Bronchial epithelial cell (primary cell): Measurements from ENCODE around the gene PSMC4. TPM values are rescaled to one million over a fixed set of nuclear protein-coding genes. Genes with fewer than 3 reads are reported as not detected.

Source experiments
- DNase-seq: peaks from one replicate; pipeline ENCODE4 v3.0.0-alpha.2; 2010; ENCODE audit warnings: low read depth
- FAIRE-seq: peaks from 2 replicates; lab custom pipeline; 2011; peaks lifted over from hg19 to GRCh38; lab: Jason Lieb, UNC
- H3K27me3 ChIP-seq: 2 replicates; pipeline ENCODE4 v1.5.1; 2011; ENCODE audit warnings: low read length; ENCODE audit not compliant: control insufficient read depth, insufficient read depth
- H3K36me3 ChIP-seq: 2 replicates; pipeline ENCODE4 v1.5.1; 2011; ENCODE audit warnings: low read length; ENCODE audit not compliant: control insufficient read depth, insufficient read depth
- H3K4me3 ChIP-seq: 2 replicates; pipeline ENCODE4 v1.5.1; 2011; ENCODE audit warnings: mild to moderate bottlenecking, low read depth, low read length, control low read depth
- CTCF ChIP-seq: IDR thresholded peaks from 2 replicates; pipeline ENCODE4 v1.5.1; 2011; ENCODE audit warnings: mild to moderate bottlenecking, moderate library complexity, low read length, control low read depth, inconsistent platforms; ENCODE audit not compliant: insufficient read depth, severe bottlenecking
- total RNA-seq: library from RNA; depleted of rRNA; stranded (reverse); fragments of >200 nt; gene quantifications from 2 replicates; pipeline ENCODE4 v1.2.1, GENCODE V29; 2014

Gene PSMC4
- total RNA-seq, 1 donor from 2014 or later = 99.3 TPM

- DNase-seq (no peak), FAIRE-seq (no peak)
- Histone ChIP-seq H3K36me3 (peaks cover 8% of the 10 kb centered on the region), H3K4me3 (no peak overlapping the region), H3K27me3 (no peaks in the 10 kb centered on the region)
- TF ChIP-seq CTCF = no peak
Observed at GRCh38 chr19:39983695-39984300, 12.8 kb downstream of the PSMC4 start.

- H3K36me3 ChIP-seq = peaks cover 2% of the 10 kb centered on the region
- TF ChIP-seq CTCF = no peak
- FAIRE-seq (no peak), DNase-seq (no peak)
- H3K27me3 ChIP-seq = no peaks in the 10 kb centered on the region
- no peak overlapping the region for H3K4me3 ChIP-seq
Observed at GRCh38 chr19:39986643-39987042, 15.7 kb downstream of the PSMC4 start.

- TF ChIP-seq CTCF = no peak
- FAIRE-seq (no peak), DNase-seq (no peak)
- no peak overlapping the region for H3K4me3 ChIP-seq
- H3K27me3 ChIP-seq = no peaks in the 10 kb centered on the region
- no peaks in the 10 kb centered on the region for H3K36me3 ChIP-seq
Observed at GRCh38 chr19:39987167-39987566, 16.2 kb downstream of the PSMC4 start.

GRCh38 chr19:39987596-39987995 is 16.6 kb downstream of the PSMC4 start:
- Histone ChIP-seq H3K4me3 (no peak overlapping the region), H3K27me3 (no peaks in the 10 kb centered on the region), H3K36me3 (no peaks in the 10 kb centered on the region)
- DNase-seq = no peak
- no peak for FAIRE-seq
- no peak for TF ChIP-seq CTCF

GRCh38 chr19:39993605-39994004 is 22.6 kb downstream of the PSMC4 start:
- FAIRE-seq (no peak), DNase-seq (no peak)
- TF ChIP-seq CTCF = no peak
- no peaks in the 10 kb centered on the region for H3K36me3 ChIP-seq
- H3K27me3 ChIP-seq = no peaks in the 10 kb centered on the region
- H3K4me3 ChIP-seq = no peak overlapping the region

- DNase-seq = no peak
- TF ChIP-seq CTCF = no peak
- Histone ChIP-seq H3K36me3 (no peaks in the 10 kb centered on the region), H3K4me3 (no peak overlapping the region), H3K27me3 (no peaks in the 10 kb centered on the region)
- FAIRE-seq = no peak
Observed at GRCh38 chr19:39994361-39994760, 23.4 kb downstream of the PSMC4 start.
